Measurements from ENCODE around the gene APOL1. TPM values are rescaled to one million over a fixed set of nuclear protein-coding genes. Genes with fewer than 3 reads are reported as not detected.

APOL1 gene
- total RNA-seq, 1 donor from 2014 or later, result not detected

- Mint-ChIP-seq H3K9me3 (peaks cover 5% of the 10 kb centered on the region), H3K4me1 (peaks cover 36% of the 10 kb centered on the region), H3K27ac (no peak overlapping the region), H3K4me3 (no peak overlapping the region), H3K27me3 (ENCODE audit: insufficient read depth, low read depth) (peaks cover 2% of the 10 kb centered on the region), H3K36me3 (peaks cover 16% of the 10 kb centered on the region)
- no peaks in the 10 kb centered on the region for H3F3A ChIP-seq (ENCODE audit: low read depth)
- no peak overlapping the region for H3K27ac ChIP-seq
- no peaks in the 10 kb centered on the region for H3K27me3 ChIP-seq
- no peaks in the 10 kb centered on the region for H3K79me2 ChIP-seq (ENCODE audit: low read depth)
- H3K9me3 ChIP-seq (ENCODE audit: low read depth), result no peaks in the 10 kb centered on the region
- H4K20me1 ChIP-seq (ENCODE audit: low read depth), result no peaks in the 10 kb centered on the region
- no peak for TF ChIP-seq CTCF (IDR thresholded peaks at IDR 0.05)
- TF ChIP-seq EZH2 (IDR thresholded peaks at IDR 0.05), result no peak
- TF ChIP-seq EZH2phosphoT487 (IDR thresholded peaks at IDR 0.05), result no peak
- no peak overlapping the region for H3K4me2 ChIP-seq
- H3K4me1 ChIP-seq, result peaks cover 24% of the 10 kb centered on the region
- no peak for DNase-seq (ENCODE audit: low spot score)
- no peaks in the 10 kb centered on the region for H3K36me3 ChIP-seq
- no peak overlapping the region for H3K4me3 ChIP-seq
- no peak overlapping the region for H2AFZ ChIP-seq (replicated peaks)
- no peak overlapping the region for H3K9ac ChIP-seq
Observed at GRCh38 chr22:36235585-36235984, 17.3 kb upstream of the APOL1 start.

GRCh38 chr22:36236388-36237319 is 16.3 kb upstream of the APOL1 start:
- no peaks in the 10 kb centered on the region for H3K9me3 ChIP-seq (ENCODE audit: low read depth)
- H3K4me1 ChIP-seq, result peaks cover 24% of the 10 kb centered on the region
- Mint-ChIP-seq H3K27ac (no peak overlapping the region), H3K9me3 (peaks cover 5% of the 10 kb centered on the region), H3K4me3 (no peak overlapping the region), H3K4me1 (peaks cover 36% of the 10 kb centered on the region), H3K27me3 (ENCODE audit: insufficient read depth, low read depth) (peaks cover 2% of the 10 kb centered on the region), H3K36me3 (peaks cover 11% of the 10 kb centered on the region)
- H4K20me1 ChIP-seq (ENCODE audit: low read depth), result no peaks in the 10 kb centered on the region
- no peak overlapping the region for H2AFZ ChIP-seq (replicated peaks)
- no peak overlapping the region for H3K4me2 ChIP-seq
- no peaks in the 10 kb centered on the region for H3K79me2 ChIP-seq (ENCODE audit: low read depth)
- H3K27ac ChIP-seq, result no peak overlapping the region
- no peak for TF ChIP-seq EZH2phosphoT487 (IDR thresholded peaks at IDR 0.05)
- TF ChIP-seq CTCF (IDR thresholded peaks at IDR 0.05), result no peak
- TF ChIP-seq EZH2 (IDR thresholded peaks at IDR 0.05), result no peak
- no peak overlapping the region for H3K4me3 ChIP-seq
- H3K9ac ChIP-seq, result no peak overlapping the region
- DNase-seq (ENCODE audit: low spot score), result peak; percentile 20
- no peaks in the 10 kb centered on the region for H3K27me3 ChIP-seq
- no peaks in the 10 kb centered on the region for H3K36me3 ChIP-seq
- H3F3A ChIP-seq (ENCODE audit: low read depth), result no peaks in the 10 kb centered on the region

- Histone ChIP-seq H3K4me1 (peaks cover 24% of the 10 kb centered on the region), H3K36me3 (no peaks in the 10 kb centered on the region), H3K27ac (no peak overlapping the region), H3K79me2 (ENCODE audit: low read depth) (no peaks in the 10 kb centered on the region), H3K9ac (no peak overlapping the region), H3F3A (ENCODE audit: low read depth) (no peaks in the 10 kb centered on the region), H4K20me1 (ENCODE audit: low read depth) (no peaks in the 10 kb centered on the region), H3K9me3 (ENCODE audit: low read depth) (no peaks in the 10 kb centered on the region), H3K4me2 (no peak overlapping the region), H3K4me3 (no peak overlapping the region), H2AFZ (replicated peaks) (no peak overlapping the region), H3K27me3 (no peaks in the 10 kb centered on the region)
- DNase-seq (ENCODE audit: low spot score), result no peak
- TF ChIP-seq EZH2phosphoT487 (IDR thresholded peaks at IDR 0.05), result no peak
- no peak for TF ChIP-seq EZH2 (IDR thresholded peaks at IDR 0.05)
- Mint-ChIP-seq H3K9me3 (peaks cover 14% of the 10 kb centered on the region), H3K27me3 (ENCODE audit: insufficient read depth, low read depth) (peaks cover 2% of the 10 kb centered on the region), H3K36me3 (peaks cover 12% of the 10 kb centered on the region), H3K4me3 (peak overlapping the region; percentile 75), H3K27ac (peak overlapping the region; percentile 24), H3K4me1 (peaks cover 36% of the 10 kb centered on the region)
Observed at GRCh38 chr22:36237462-36238372, 15.2 kb upstream of the APOL1 start.

All from neural progenitor cell (in vitro differentiated cells).